Activated naive CD4-positive, alpha-beta T cell treated with anti-CD3 and anti-CD28 coated beads for 36 hours (primary cell): ENCODE measurements around the gene SLC22A5. TPM values are rescaled to one million over a fixed set of nuclear protein-coding genes. Genes with fewer than 3 reads are reported as not detected.

Experiments used
- microRNA-seq: library from miRNA; unstranded; fragments of <30 nt; microRNA quantifications from one replicate; pipeline ENCODE4 v1.2.0, GENCODE V29; 2022; ENCODE audit warnings: borderline microRNAs expressed, borderline replicate concordance
- total RNA-seq, 2 experiments: library from RNA; stranded (reverse); gene quantifications; one replicate each; pipeline ENCODE4 v1.2.3, GENCODE V29; 2021

The SLC22A5 gene
- total RNA-seq, 2 experiments from 2014 or later: 3.1 to 3.6 TPM

Small RNA genes lying within 50 kb of the gene (microRNA-seq; reads per million reads assigned to microRNA genes)
- not detected for gene MIR3936

Other genes starting within 250 kb of the SLC22A5 start
- under 1 TPM; 0.47 to 0.74 TPM for gene P4HA2, start 141.9 kb upstream of the SLC22A5 start, total RNA-seq
- not detected for gene PDLIM4, start 112.0 kb upstream of the SLC22A5 start, total RNA-seq
- gene SLC22A4, start 75.3 kb upstream of the SLC22A5 start, total RNA-seq: 1 to 10 TPM; 1.9 to 2.0 TPM
- gene IRF1, start 121.1 kb downstream of the SLC22A5 start, total RNA-seq: 10 to 100 TPM; 84.3 to 88.4 TPM
- not detected for gene IL5, start 173.8 kb downstream of the SLC22A5 start, total RNA-seq
- 10 to 100 TPM; 39.1 to 42.4 TPM for gene RAD50, start 187.3 kb downstream of the SLC22A5 start, total RNA-seq